Left colon (tissue), 2 donors: Measurements from ENCODE around the gene TSPAN5. TPM values are rescaled to one million over a fixed set of nuclear protein-coding genes. Genes with fewer than 3 reads are reported as not detected.
"Not testable (repeated sequence)": the region's sequence is repeated elsewhere in the genome, so short reads cannot be mapped to it uniquely, and the experiment has no call there.

Experiments
- ATAC-seq: fragments of 200-7000 bp; cut with Tn5 transposase; one replicate; pipeline ENCODE4 v1.9.1; 2020; ENCODE audit warnings: mild to moderate bottlenecking, moderate library complexity
- DNase-seq, 2 donors: peaks; one replicate each; pipeline ENCODE4 v3.0.0-alpha.2; 2020
- intact Hi-C, 2 donors: fragments of 100-400 bp; cut with DNase I in 1 of 2; cut with micrococcal nuclease in 1 of 2; formaldehyde crosslinking; loops; one replicate each; pipeline versions ENCODE4 v1.11.2 to v1.14.0; 2022; cut with DNase I, micrococcal nuclease
- total RNA-seq, 2 donors: library from RNA; stranded (reverse); fragmentation: NEBNext Ultra II Directional; extraction: Animal tissue kit (Norgen Biotek cat#: 25700); gene quantifications; one replicate each; pipeline ENCODE4 v1.2.1, GENCODE V29; 2021
- donor health status: DM: no; HTN: no; CAD: no.
- donor health status: DM: yes; HTN: yes; CAD: no.

TSPAN5 gene
- total RNA-seq, 2 donors from 2014 or later, result 2.8 to 6.9 TPM

- intact Hi-C loops, result no loop called here
- ATAC-seq, result no peak
- DNase-seq, result no peak
Observed at GRCh38 chr4:98493296-98493695, 165.1 kb downstream of the TSPAN5 start.

- DNase-seq (no peak), ATAC-seq (no peak)
- intact Hi-C loops, result no loop called here
Observed at GRCh38 chr4:98491899-98492559, 166.4 kb downstream of the TSPAN5 start.

- DNase-seq, result no peak
- intact Hi-C loops, result no loop called here
- no peak for ATAC-seq
Observed at GRCh38 chr4:98490251-98490650, 168.2 kb downstream of the TSPAN5 start.

GRCh38 chr4:98485816-98486345, 172.5 kb downstream of the TSPAN5 start:
- intact Hi-C loops, result no loop called here
- no peak for ATAC-seq

GRCh38 chr4:98484031-98484430, 174.4 kb downstream of the TSPAN5 start:
- ATAC-seq (no peak), DNase-seq (no peak)
- intact Hi-C loops, result no loop called here

More at GRCh38 chr4:98485816-98486345, 172.5 kb downstream of the TSPAN5 start:
- no peak for DNase-seq

GRCh38 chr4:98482847-98483806, 175.3 kb downstream of the TSPAN5 start:
- no peak for ATAC-seq
- intact Hi-C loops, result no loop called here
- no peak for DNase-seq

GRCh38 chr4:98482503-98482846, 175.9 kb downstream of the TSPAN5 start:
- DNase-seq (no peak), ATAC-seq (no peak)
- intact Hi-C loops, result no loop called here

GRCh38 chr4:98481167-98481566, 177.2 kb downstream of the TSPAN5 start:
- ATAC-seq (no peak), DNase-seq (no peak)
- intact Hi-C loops, result no loop called here

GRCh38 chr4:98480535-98480934, 177.9 kb downstream of the TSPAN5 start:
- intact Hi-C loops, result no loop called here
- ATAC-seq (no peak), DNase-seq (no peak)

- intact Hi-C loops, ATAC-seq, DNase-seq: not testable (repeated sequence)
Observed at GRCh38 chr4:98479590-98479989, 178.8 kb downstream of the TSPAN5 start.

- ATAC-seq (no peak), DNase-seq (no peak)
- intact Hi-C loops, result no loop called here
Observed at GRCh38 chr4:98476891-98477290, 181.5 kb downstream of the TSPAN5 start.

GRCh38 chr4:98474408-98474844, 184.0 kb downstream of the TSPAN5 start:
- intact Hi-C loops, result no loop called here
- no peak for ATAC-seq
- DNase-seq, result no peak

GRCh38 chr4:98473046-98473445, 185.4 kb downstream of the TSPAN5 start:
- ATAC-seq (no peak), DNase-seq (no peak)
- intact Hi-C loops, result no loop called here

GRCh38 chr4:98470831-98471230, 187.6 kb downstream of the TSPAN5 start:
- no peak for DNase-seq
- no peak for ATAC-seq

GRCh38 chr4:98470366-98470765, 188.0 kb downstream of the TSPAN5 start:
- intact Hi-C loops, result no loop called here
- DNase-seq (no peak), ATAC-seq (no peak)

More at GRCh38 chr4:98470831-98471230, 187.6 kb downstream of the TSPAN5 start:
- intact Hi-C loops, result no loop called here

- DNase-seq (no peak), ATAC-seq (no peak)
- intact Hi-C loops, result loop anchor here in 1 of 2 donors (10.0 kb wide), 2 partner anchors 195 to 585 kb away; no protein-coding TSS in a partner anchor
Observed at GRCh38 chr4:98469771-98470170, 188.6 kb downstream of the TSPAN5 start.

- ATAC-seq, result no peak
- intact Hi-C loops, result loop anchor here in 1 of 2 donors (10.0 kb wide), 2 partner anchors 196 to 586 kb away; no protein-coding TSS in a partner anchor
- no peak for DNase-seq
Observed at GRCh38 chr4:98468709-98469108, 189.7 kb downstream of the TSPAN5 start.

- DNase-seq, result peak; percentile 67 to 74
- peak; percentile 99 for ATAC-seq
- intact Hi-C loops, result loop anchor here in 1 of 2 donors (10.0 kb wide), 2 partner anchors 197 to 587 kb away; no protein-coding TSS in a partner anchor
Observed at GRCh38 chr4:98467627-98468072, 190.8 kb downstream of the TSPAN5 start.

- ATAC-seq (peak; percentile 7), DNase-seq (no peak)
- intact Hi-C loops, result loop anchor here in 1 of 2 donors (10.0 kb wide), 2 partner anchors 198 to 588 kb away; no protein-coding TSS in a partner anchor
Observed at GRCh38 chr4:98466868-98467599, 191.4 kb downstream of the TSPAN5 start.
